SK-N-SH (cell line): ENCODE data around the gene AMER1. TPM values are rescaled to one million over a fixed set of nuclear protein-coding genes. Genes with fewer than 3 reads are reported as not detected.

Experiments
- CTCF ChIA-PET: fragments of 300-600, 350-600 bp; formaldehyde crosslinking; extraction: SDS; loops from one replicate; lab custom pipeline; 2021; lab: Yijun Ruan, JAX
- POLR2A ChIA-PET: fragments of 350-600 bp; sonication (Branson Sonifier 250); formaldehyde crosslinking; extraction: SDS; loops from one replicate; lab custom pipeline; 2020; ENCODE audit warnings: antibody characterized with exemption, inconsistent platforms; lab: Yijun Ruan, JAX
- DNase-seq: peaks from one replicate; pipeline ENCODE4 v3.0.0; 2012
- H2AFZ ChIP-seq: fragments of 200-600 bp; sonication (generic); 2 replicates; pipeline ENCODE4 v1.8.1; 2016; ENCODE audit warnings: antibody characterized with exemption, mild to moderate bottlenecking, low read depth
- H3F3A ChIP-seq: fragments of 200-600 bp; sonication (generic); replicated peaks from 2 replicates; pipeline ENCODE3; 2016; ENCODE audit warnings: antibody characterized with exemption, mild to moderate bottlenecking; ENCODE audit not compliant: insufficient read depth
- H3K27ac ChIP-seq, 2 experiments: fragments of 200-500 bp in 1 of 2; fragments of 200-600 bp in 1 of 2; sonication (Bioruptor generic) in 1 of 2; sonication (generic), shearing (Covaris generic) in 1 of 2; 2 replicates each; pipeline versions ENCODE4 v1.5.1 to v1.6.1; 2014 to 2016; ENCODE audit warnings: low read depth in 2 of 2, inconsistent platforms in 1 of 2, low read length in 1 of 2, mild to moderate bottlenecking in 1 of 2, mixed read lengths in 1 of 2
- H3K27me3 ChIP-seq: fragments of 200-600 bp; sonication (generic), shearing (Covaris generic); 2 replicates; pipeline ENCODE4 v1.6.1; 2016; ENCODE audit warnings: mixed run types; ENCODE audit not compliant: insufficient read depth
- H3K36me3 ChIP-seq, 2 experiments: fragments of 200-500 bp in 1 of 2; fragments of 200-600 bp in 1 of 2; sonication (Bioruptor generic) in 1 of 2; sonication (generic) in 1 of 2; replicated peaks in 1 of 2; 2 replicates each; pipeline versions ENCODE3 to v1.5.1; 2014 to 2016; ENCODE audit warnings: low read length in 1 of 2, mild to moderate bottlenecking in 1 of 2; ENCODE audit not compliant: insufficient read depth in 2 of 2, control insufficient read depth in 1 of 2
- H3K4me1 ChIP-seq, 2 experiments: fragments of 200-500 bp in 1 of 2; fragments of 200-600 bp in 1 of 2; sonication (Bioruptor generic) in 1 of 2; sonication (generic), shearing (Covaris generic) in 1 of 2; 2 replicates each; pipeline versions ENCODE4 v1.5.1 to v1.6.1; 2014 to 2016; ENCODE audit warnings: low read depth in 1 of 2, low read length in 1 of 2, mixed run types in 1 of 2; ENCODE audit not compliant: insufficient read depth in 2 of 2, control insufficient read depth in 1 of 2
- H3K4me2 ChIP-seq: fragments of 200-600 bp; sonication (generic), shearing (Covaris generic); 2 replicates; pipeline ENCODE4 v1.6.1; 2017; ENCODE audit warnings: mixed run types
- H3K4me3 ChIP-seq, 2 experiments: fragments of 200-500 bp in 1 of 2; fragments of 200-600 bp in 1 of 2; sonication (Bioruptor generic) in 1 of 2; sonication (generic), shearing (Covaris generic) in 1 of 2; 2 replicates each; pipeline versions ENCODE4 v1.5.1 to v1.8.1; 2014 to 2016; ENCODE audit warnings: low read depth in 2 of 2, inconsistent platforms in 1 of 2, low read length in 1 of 2, mild to moderate bottlenecking in 1 of 2, mixed read lengths in 1 of 2, moderate library complexity in 1 of 2
- H3K79me2 ChIP-seq: fragments of 200-600 bp; sonication (generic); 2 replicates; pipeline ENCODE4 v1.8.1; 2017; ENCODE audit warnings: mild to moderate bottlenecking; ENCODE audit not compliant: insufficient read depth
- H3K9ac ChIP-seq: fragments of 200-600 bp; sonication (generic); 2 replicates; pipeline ENCODE4 v1.6.1; 2017; ENCODE audit warnings: mixed run types
- H3K9me2 ChIP-seq: fragments of 200-600 bp; sonication (generic); 2 replicates; pipeline ENCODE4 v1.6.1; 2017; ENCODE audit warnings: mixed run types
- H3K9me3 ChIP-seq: fragments of 200-600 bp; sonication (generic); 2 replicates; pipeline ENCODE4 v1.6.1; 2017; ENCODE audit warnings: mixed run types, mild to moderate bottlenecking, moderate library complexity
- H4K20me1 ChIP-seq: fragments of 200-600 bp; sonication (generic); 2 replicates; pipeline ENCODE4 v1.6.1; 2017; ENCODE audit warnings: mild to moderate bottlenecking, mixed run types; ENCODE audit not compliant: insufficient read depth
- CHD2 ChIP-seq: fragments of 150-350 bp; IDR thresholded peaks from 2 replicates; pipeline ENCODE4 v1.6.1; 2018; ENCODE audit warnings: low read length; ENCODE audit not compliant: partially characterized antibody
- CTCF ChIP-seq: fragments of 200-600 bp; sonication (generic); IDR thresholded peaks from 2 replicates; pipeline ENCODE4 v1.6.1; 2017; ENCODE audit warnings: antibody characterized with exemption, mild to moderate bottlenecking, moderate library complexity
- FOXJ3 ChIP-seq: sonication (generic); formaldehyde crosslinking; IDR thresholded peaks from 2 replicates; pipeline ENCODE4 v1.5.1; 2020; ENCODE audit warnings: mild to moderate bottlenecking, missing genetic modification reagents
- GABPA ChIP-seq: IDR thresholded peaks from 2 replicates; pipeline ENCODE4 v1.4.0; 2012; ENCODE audit warnings: low read depth, mild to moderate bottlenecking
- GATA2 ChIP-seq: sonication (generic); formaldehyde crosslinking; IDR thresholded peaks from 2 replicates; pipeline ENCODE4 v1.5.0; 2020; ENCODE audit warnings: mild to moderate bottlenecking, missing genetic modification reagents
- JUND ChIP-seq: IDR thresholded peaks from 2 replicates; pipeline ENCODE4 v1.4.0; 2012
- MEF2A ChIP-seq: IDR thresholded peaks from 2 replicates; pipeline ENCODE4 v1.4.0; 2012; ENCODE audit warnings: low read depth, borderline replicate concordance
- MXI1 ChIP-seq: IDR thresholded peaks from 2 replicates; pipeline ENCODE4 v1.6.1; 2012; ENCODE audit warnings: mild to moderate bottlenecking, low read depth, low read length, improper control_type of control experiment
- NFIC ChIP-seq: IDR thresholded peaks from 2 replicates; pipeline ENCODE4 v1.4.0; 2012; ENCODE audit warnings: borderline replicate concordance
- POLR2AphosphoS5 ChIP-seq: IDR thresholded peaks from 2 replicates; pipeline ENCODE4 v1.6.1; 2012; ENCODE audit warnings: low read depth, low read length
- RAD21 ChIP-seq: IDR thresholded peaks from 2 replicates; pipeline ENCODE4 v1.6.1; 2012; ENCODE audit warnings: mild to moderate bottlenecking, low read length
- RCOR1 ChIP-seq: fragments of 150-350 bp; IDR thresholded peaks from 2 replicates; pipeline ENCODE4 v1.6.1; 2017; ENCODE audit warnings: antibody characterized with exemption, low read length
- REST ChIP-seq: IDR thresholded peaks from 2 replicates; pipeline ENCODE4 v1.6.1; 2012; ENCODE audit warnings: mild to moderate bottlenecking, low read depth, low read length, moderate library complexity
- RFX5 ChIP-seq: IDR thresholded peaks from 2 replicates; pipeline ENCODE4 v1.6.1; 2012; ENCODE audit warnings: mild to moderate bottlenecking, improper control_type of control experiment, low read length
- RXRA ChIP-seq: IDR thresholded peaks from 2 replicates; pipeline ENCODE4 v1.4.0; 2012; ENCODE audit warnings: low read depth, mild to moderate bottlenecking, borderline replicate concordance
- SMC3 ChIP-seq: IDR thresholded peaks from 2 replicates; pipeline ENCODE4 v1.6.1; 2012; ENCODE audit warnings: low read depth, low read length, improper control_type of control experiment
- TEAD4 ChIP-seq: IDR thresholded peaks from 2 replicates; pipeline ENCODE4 v1.4.0; 2012; ENCODE audit warnings: mild to moderate bottlenecking, borderline replicate concordance; ENCODE audit not compliant: insufficient read depth
- USF2 ChIP-seq: fragments of 150-350 bp; IDR thresholded peaks from 2 replicates; pipeline ENCODE4 v1.6.1; 2017; ENCODE audit warnings: antibody characterized with exemption, low read length, low read depth, borderline replicate concordance
- ZBTB33 ChIP-seq: IDR thresholded peaks from 2 replicates; pipeline ENCODE4 v1.4.0; 2012; ENCODE audit warnings: low read depth, borderline replicate concordance
- WGBS: methylation state at CpG from one replicate; pipeline ENCODE4 v1.1.6; 2017; ENCODE audit warnings: low lambda C conversion rate; 5-methylcytosine and 5-hydroxymethylcytosine counted together
- polyA plus RNA-seq, 3 experiments: library from polyadenylated mRNA; depleted of rRNA; stranded (reverse); fragments of >200 nt; gene quantifications; 2 replicates each; pipeline ENCODE4 v1.2.3, GENCODE V29; 2012
- TF ChIP-seq, protein P1 (sequence below): IDR thresholded peaks from 2 replicates; pipeline ENCODE4 v1.4.0; 2012; ENCODE audit warnings: low read depth, borderline replicate concordance

The AMER1 gene
- polyA plus RNA-seq, 1 of the 3 experiments (the other 2 are of a cell fraction): 0.67 TPM

- TF ChIP-seq, protein P1, sequence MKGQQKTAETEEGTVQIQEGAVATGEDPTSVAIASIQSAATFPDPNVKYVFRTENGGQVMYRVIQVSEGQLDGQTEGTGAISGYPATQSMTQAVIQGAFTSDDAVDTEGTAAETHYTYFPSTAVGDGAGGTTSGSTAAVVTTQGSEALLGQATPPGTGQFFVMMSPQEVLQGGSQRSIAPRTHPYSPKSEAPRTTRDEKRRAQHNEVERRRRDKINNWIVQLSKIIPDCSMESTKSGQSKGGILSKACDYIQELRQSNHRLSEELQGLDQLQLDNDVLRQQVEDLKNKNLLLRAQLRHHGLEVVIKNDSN: no peak
- TF ChIP-seq CHD2: no peak
These were observed 21.1 kb downstream of the AMER1 start (continued) for GRCh38 chrX:64184396-64184795.

GRCh38 chrX:64182208-64182607 is 23.3 kb downstream of the AMER1 start:
- H3K4me2 ChIP-seq: no peak overlapping the region
- ChIA-PET POLR2A (no interaction called here), CTCF (interaction anchor here (1.3 kb wide), 1 partner anchor 88 kb away, joined by 4 read pairs; no protein-coding TSS in a partner anchor)
- no peak overlapping the region for H3K4me3 ChIP-seq
- WGBS: 49% methylated on average over 2 of the region's 2 CpGs
- no peak overlapping the region for H3K9ac ChIP-seq
- no peaks in the 10 kb centered on the region for H4K20me1 ChIP-seq
- TF ChIP-seq JUND (no peak), ZBTB33 (no peak), TEAD4 (no peak), RCOR1 (no peak), REST (no peak), GATA2 (no peak), RAD21 (no peak), USF2 (no peak), FOXJ3 (CRISPR knock-in tag) (no peak), CTCF (no peak), GABPA (no peak), NFIC (no peak), SMC3 (no peak), MEF2A (no peak), POLR2AphosphoS5 (no peak), MXI1 (no peak), RXRA (no peak), RFX5 (no peak)
- TF ChIP-seq, protein P1: no peak
- no peaks in the 10 kb centered on the region for H3K79me2 ChIP-seq
- no peaks in the 10 kb centered on the region for H3F3A ChIP-seq
- H3K36me3 ChIP-seq: no peaks in the 10 kb centered on the region
- no peaks in the 10 kb centered on the region; a peak in 1 of 4 replicates for H3K4me1 ChIP-seq
- DNase-seq: no peak
- H3K9me2 ChIP-seq: no peaks in the 10 kb centered on the region
- no peaks in the 10 kb centered on the region for H3K9me3 ChIP-seq
- H3K27me3 ChIP-seq: no peaks in the 10 kb centered on the region
- no peak overlapping the region for H3K27ac ChIP-seq
- no peak overlapping the region for H2AFZ ChIP-seq
